HG03159 (cell line): Measurements from ENCODE around the gene DOCK2.
"Not testable (repeated sequence)": the region's sequence is repeated elsewhere in the genome, so short reads cannot be mapped to it uniquely, and the experiment has no call there.

ENCODE experiments used
- ATAC-seq: cut with Tn5 transposase; IDR thresholded peaks from one replicate; pipeline ENCODE4 v1.9.1; 2021; ENCODE audit warnings: mild to moderate bottlenecking, moderate library complexity; ENCODE audit not compliant: unreplicated experiment

The DOCK2 gene

DNA sequence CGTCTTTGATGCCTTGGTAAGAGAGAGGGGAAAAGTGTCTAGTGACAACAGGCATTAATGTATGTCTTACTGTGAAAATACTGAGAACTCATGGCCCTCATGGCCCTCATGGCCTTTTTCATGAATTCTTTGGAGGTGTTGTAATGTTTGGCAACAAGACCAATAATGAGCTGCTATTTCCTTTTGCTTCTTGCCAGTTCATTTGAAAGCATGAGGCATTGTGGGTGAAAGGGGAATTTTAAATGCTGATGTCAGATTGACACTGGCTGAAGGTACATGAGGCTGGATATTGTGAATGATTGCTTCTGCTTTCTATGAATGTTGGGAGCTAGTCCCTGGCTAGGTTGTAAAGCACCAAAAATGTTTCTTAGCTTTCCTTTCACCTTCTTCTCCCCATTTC lies 79.2 kb downstream of the DOCK2 start:
- no peak for ATAC-seq

DNA sequence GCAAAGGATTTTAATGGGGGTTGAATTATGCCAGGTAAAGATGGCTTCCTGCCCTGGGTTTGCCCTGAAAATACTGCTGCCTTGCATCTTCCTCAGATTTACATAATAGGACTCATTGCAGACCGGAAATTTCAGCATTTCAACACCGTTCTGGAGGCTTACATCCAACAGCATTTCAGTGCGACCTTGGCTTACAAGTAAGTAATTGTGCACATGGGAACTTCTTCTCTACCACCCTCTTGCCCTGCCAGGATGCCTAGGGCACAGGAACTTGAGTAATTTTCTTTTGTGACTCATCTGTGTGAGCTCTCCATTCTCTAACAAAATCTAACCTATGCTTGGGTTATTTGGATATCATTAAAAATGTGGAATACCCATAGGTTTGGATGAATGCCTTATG lies 80.2 kb downstream of the DOCK2 start:
- no peak for ATAC-seq

DNA sequence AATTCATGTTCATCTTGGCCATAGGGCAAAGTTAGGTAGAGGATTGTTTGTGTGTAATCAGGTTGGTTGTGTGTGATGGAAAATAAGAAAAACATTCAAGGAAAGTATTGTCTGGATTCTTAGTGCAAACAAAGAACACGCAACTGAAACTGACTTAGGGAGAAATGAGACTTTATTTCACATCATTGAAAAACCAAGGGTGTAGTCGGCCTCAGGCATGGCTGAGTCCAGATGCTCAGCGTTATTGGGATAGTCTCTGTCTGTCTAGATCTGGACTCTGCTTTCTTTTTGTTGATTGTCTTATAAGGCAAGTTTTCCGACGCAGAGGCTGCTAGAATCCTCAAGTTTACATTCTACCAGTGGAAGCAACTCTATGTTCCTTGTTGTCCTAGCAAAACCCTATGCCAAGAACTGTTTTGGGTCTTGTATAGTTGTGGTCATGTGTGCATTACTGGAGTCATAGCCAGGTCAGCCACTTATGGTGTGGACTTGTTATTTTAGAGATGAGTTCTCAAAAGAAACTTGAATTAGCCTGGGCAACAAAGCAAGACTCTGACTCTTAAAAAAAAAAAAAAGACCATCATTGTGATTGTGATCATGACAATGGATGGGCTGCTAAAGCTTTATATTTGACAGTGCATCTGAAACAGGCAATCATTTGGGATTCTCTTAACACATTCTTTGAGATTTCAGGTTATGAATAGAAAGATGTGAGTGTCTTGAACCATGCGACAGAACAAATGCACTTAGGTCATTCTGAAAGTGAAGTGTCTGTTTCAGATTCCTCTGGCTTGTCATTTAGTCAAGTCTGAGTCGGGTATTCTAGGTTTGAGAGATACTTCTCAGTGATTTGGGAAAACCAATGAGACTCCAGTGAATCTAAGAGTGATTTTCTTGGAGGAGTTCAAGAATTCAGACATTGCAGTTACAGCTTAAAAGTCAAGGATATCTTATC lies 82.6 kb downstream of the DOCK2 start:
- ATAC-seq: no peak

DNA sequence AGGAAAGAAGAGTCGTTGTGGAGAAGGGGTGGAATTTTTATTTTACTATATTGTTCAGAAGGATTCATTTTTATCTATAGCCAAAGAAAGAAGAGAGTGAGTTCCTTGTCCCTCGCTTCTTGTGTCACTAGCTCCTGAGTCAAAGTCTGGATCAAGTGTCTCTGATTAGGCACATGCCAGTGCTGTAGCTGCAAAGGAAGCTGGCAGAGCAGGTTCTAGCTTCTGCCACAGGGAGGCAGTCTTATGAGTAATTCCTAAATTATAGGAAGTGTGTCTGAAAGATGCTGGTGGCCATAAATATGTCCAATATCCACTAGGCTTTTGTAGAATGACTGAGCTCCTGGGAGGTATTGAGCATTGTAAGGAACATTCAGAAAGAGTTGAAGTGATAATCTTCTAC lies 84.7 kb downstream of the DOCK2 start:
- no peak for ATAC-seq

DNA sequence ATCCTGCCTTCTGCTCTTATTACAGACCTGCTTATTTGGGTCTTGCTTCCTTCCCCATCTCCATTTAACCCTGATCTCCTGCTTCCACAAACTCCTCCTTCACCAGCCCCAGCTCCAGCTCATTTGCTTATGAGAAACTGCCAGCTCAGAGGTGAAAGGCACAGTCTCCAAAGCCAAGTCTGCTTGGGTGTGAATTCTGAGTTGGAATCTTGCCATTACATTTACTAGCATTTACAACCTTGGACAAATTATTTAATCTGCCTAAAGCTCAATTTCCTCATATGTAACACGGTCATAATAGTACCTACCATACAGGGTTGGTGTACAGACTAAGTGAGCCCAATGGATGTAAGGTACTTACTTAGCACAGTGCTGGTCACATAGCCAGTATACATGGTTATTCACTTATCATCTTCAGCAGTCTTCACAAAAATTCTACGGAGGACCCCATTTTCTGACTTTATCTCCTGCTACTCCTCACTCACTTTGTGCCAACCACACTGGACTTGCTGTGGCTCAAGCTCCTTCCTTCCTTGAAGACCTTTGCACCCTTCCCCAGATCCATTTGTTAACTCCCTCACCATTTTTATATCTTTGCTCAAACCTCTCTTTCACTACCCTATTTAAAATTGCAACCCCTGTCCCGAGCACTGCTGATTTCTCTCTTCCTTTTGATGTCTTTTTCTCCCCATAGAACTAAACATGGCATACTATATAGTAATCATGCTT lies 86.2 kb downstream of the DOCK2 start:
- no peak for ATAC-seq

DNA sequence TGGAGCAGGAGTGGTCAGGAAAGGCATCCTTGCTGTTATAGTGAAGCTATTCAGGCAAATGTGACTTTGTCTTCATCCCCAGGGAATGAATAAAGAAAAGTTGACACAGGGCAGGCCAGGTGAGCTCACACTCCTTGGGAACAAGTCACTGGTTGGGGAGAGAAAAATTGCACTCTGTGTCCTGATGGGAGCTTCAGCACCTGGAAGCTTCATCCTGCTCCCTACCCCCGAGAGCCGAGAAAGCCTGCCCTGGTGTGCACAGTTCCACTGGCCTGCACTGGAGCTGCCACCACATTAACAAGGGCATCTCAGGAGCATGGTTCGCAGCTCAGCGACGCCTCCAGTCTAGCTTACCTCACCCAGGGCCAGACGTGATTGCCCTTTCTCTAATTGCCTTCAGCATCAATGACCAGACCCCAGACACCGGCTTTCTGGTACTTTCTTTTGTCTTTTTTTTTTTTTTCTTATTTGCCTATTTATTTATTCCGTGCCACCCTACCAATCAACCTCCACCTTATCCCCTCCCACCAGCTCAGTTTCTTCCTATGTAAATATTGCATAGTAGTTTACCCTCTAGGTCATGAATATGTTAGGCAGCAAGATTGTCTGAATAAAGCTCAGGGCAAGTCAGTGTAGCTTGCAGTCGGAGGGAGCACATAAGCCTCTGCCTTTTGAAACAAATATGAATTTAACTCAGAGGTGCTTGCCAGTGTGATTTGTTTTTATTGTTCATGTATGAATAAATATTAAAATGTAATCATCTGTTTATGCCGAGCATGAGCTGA lies 87.4 kb downstream of the DOCK2 start:
- no peak for ATAC-seq

DNA sequence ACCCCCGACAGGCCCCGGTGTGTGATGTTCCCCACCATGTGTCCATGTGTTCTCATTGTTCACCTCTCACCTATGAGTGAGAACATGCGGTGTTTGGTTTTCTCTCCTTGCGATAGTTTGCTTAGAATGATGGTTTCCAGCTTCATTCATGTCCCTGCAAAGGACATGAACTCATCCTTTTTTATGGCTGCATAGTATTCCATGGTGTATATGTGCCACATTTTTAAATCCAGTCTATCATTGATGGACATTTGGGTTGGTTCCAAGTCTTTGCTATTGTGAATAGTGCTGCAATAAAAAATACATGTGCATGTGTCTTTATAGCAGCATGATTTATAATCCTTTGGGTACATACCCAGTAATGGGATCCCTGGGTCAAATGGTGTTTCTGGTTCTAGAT lies 88.6 kb downstream of the DOCK2 start:
- not testable (repeated sequence) for ATAC-seq

DNA sequence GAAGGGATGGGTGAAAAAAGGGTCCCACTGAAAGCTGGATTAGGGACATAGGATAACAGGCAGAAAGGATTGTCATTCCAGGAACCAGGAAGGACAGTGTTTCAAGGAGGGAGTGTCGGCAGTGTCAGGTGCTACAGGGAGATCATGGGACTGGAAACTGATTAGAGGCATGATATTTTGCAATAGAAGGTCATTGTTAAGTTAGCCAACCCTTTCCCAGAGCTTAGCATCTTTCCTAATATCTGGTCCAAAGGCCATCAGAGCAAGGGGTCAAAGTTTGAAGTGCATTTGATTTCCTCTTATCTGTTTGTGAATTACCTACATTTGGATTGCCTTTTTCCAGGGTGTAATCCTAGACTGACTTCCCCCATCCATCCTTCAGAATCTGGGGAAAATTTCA lies 91.3 kb downstream of the DOCK2 start:
- ATAC-seq: no peak

DNA sequence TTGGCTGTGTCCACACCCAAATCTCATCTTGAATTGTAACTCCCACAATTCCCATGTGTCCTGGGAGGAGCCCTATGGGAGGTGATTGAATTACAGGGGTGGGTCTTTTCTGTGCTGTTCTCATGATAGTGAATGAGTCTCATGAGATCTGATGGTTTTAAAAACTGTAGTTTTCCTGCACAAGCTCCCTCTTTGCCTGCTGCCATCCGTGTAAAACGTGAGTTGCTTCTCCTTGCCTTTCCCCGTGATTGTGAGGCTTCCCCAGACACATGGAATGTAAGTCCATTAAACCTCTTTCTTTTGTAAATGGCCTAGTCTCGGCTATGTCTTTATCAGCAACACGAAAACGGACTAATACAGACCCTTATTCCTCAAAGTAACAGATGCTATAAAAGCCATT lies 94.1 kb downstream of the DOCK2 start:
- no peak for ATAC-seq

DNA sequence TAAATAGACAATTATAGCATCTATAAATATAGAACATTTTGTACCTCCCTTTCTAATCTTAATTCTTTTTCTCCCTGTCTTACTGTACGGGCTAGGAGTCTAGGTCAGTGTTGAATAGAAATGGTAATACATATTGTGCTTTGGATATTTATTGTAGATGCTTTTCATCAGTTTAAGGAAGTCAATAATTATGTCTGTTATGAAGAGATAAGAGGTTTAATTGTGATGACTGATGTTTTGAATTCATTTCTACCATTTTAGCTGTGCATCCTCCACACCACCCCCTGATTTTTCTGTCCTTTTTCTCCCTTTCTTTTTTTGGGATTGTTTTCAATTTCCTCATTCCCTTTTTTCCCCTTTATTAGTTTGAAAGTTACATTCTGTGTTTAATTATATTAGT lies 95.8 kb downstream of the DOCK2 start:
- ATAC-seq: no peak

DNA sequence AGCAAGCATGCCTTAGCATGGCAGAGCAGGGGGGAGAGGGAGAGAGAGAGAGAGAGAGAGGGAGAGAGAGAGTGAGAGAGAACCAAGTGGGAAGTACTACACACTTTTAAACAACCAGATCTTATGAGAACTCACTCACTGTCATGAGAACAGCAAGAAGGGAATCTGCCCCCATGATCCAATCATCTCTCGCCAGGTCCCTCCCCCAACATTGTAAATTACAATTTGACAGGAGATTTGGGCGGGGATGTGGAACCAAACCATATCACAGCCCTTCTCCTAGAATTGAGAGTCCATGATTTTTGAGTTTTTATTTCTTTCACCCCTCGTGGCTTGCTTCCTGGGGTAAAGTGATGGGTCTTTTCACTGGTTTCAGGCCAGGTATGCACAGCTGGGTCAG lies 98.8 kb downstream of the DOCK2 start:
- ATAC-seq: no peak

DNA sequence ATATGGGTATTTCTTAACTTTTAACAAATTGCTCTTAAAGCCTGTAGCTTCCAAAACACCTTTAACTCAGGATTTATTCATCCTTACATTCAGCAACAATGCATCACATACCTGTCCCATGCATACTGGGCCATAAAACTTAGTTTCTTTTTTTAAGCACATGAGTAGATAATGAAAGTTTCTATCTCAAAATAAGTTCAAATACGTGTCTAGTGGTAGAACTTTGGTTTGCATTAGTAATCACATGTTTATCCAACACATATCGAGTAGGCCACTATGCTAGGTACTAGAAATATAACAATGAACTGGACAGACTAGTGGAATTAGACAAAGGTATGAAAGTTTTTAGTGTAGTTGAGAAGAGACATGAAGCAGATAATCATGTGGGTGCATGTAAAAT lies 99.6 kb downstream of the DOCK2 start:
- ATAC-seq: no peak

DNA sequence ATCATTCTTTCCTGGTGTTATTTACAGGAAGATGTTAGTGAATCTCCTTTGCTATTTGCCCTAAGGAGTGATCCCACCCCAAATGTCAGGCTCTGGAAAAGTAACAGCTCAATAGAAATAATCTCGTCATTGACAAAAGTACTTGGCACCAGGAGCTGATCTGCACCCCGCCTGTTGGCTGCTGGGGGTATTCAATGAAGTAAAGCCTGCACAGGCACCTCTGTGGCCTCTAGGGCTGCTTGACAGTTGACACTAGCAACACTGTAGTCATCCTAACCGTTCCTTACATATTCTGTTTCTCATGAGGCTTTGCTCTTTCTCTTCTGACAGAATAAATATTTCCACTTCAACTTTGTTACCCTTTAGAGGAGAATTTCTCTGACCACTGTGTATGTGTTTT lies 103.4 kb downstream of the DOCK2 start:
- no peak for ATAC-seq

DNA sequence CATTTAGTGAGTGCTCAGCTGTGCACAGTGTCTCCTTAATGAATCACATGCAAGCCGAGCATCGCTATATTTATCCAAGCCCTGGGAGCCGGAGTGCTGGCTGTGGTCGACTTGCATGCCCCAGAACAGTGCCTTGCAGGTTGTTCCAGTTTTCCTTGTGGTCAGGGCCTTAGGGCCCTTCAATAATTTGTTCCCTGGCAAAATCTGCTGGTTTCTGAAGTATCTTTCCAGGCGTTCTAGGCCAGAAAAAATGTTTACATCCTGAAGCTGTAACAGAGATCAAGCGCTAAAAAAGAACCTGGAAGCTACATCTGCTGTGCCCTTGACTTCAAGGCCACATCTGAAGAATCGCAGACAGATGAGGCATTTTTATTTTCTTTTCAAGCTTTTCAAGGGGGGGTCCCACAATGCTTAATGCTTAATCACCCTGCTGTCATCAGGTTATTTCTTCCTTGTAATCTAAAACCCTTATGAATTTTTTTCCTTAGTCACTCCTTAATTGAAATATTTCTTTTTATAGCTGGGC lies 105.8 kb downstream of the DOCK2 start:
- ATAC-seq: no peak

DNA sequence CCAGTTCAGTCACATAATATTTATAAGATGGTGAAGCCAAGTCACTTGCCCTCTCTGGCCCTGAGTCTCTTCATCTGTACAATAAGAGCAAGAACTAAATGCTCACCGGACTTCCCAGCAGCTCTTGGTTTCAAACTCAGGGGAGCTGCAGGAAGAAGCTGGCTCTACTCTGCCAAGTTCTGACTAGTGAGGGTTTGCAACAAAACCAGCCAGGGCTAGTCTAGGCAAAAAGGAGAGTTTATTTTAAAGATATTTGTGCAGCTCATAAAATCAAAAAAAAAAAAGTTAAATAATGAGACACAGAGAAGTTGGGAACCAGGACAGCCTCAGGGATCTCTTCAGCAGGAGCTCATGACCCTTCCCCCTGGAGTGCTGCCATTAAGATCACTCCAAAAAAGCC lies 107.3 kb downstream of the DOCK2 start:
- ATAC-seq: no peak

DNA sequence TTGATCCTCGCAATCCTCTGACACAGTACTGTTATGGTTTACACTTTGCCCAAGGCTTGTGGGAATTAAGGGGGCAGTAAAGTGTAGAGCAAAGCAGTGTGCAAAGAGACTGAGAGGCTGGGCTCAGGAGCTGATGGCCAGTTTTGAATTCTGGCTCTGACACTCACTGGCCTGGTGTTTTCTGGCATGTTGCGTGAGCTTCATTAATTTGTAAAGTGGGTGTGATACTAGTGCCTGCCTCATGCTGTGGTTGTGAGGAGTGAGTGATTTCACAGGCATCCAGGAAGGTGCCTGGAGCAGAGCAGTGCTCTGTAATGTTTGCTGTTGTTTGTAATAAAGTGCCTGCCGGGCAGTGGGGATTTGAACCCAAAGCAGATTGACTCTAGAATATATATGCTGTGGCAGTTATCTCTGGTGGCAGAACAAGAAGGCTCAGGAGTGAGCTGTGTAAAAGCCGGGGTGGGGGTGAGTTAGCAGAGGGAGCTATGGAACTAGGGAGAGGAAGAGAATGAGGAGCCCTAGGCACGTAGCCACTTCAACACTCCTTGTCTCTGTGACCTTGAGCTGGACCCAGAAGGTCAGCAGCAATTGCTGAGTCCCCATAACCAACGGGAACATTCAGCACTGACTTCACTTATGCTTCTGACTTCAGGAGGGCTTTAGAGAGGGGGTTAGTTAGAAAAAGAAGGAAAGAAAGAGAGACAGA lies 108.5 kb downstream of the DOCK2 start:
- ATAC-seq: no peak

DNA sequence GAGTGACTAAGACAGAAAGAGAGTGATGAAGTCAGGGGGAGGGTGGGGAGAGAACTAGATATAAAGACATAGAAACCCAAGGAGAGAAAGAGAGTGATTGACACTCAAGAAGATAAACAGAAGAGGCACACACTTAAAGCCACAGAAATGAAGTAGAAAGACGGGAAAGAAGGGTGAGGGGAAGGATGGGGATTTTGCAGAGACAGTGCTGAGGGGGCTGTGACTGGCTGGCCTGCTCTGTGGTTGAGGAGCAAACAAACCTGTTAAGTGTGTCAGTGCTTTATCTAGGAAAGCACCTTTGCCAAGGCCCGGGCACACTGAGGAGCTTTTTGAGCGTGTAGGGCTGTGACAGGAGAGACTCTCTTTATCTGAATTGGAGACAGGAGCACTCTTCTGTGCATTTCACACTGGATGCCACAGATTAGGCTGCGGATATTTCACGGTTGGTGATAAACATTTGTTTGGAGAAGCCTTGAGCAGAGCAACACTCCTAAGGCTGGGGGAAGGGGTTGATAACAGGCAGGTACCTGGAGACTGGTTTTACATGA lies 109.1 kb downstream of the DOCK2 start:
- ATAC-seq: no peak

DNA sequence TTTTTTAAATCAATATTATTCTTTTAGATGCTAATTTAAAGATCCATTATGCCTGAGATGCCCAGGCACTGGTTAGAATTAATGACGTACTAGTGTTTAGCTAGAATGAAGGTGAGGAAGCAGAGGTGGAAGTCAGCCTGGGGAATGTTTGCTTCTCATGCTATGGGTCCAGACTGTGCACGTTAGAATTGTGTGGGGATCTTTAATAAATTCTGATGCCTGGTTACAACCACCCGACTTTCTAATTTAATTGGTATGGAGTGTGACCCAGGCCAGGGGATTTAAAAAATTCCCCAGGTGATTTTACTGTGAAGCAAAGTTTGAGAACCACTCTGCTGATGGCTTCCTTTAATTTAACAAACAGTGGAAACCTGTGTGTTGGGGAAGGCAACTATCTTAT lies 111.1 kb downstream of the DOCK2 start:
- ATAC-seq: no peak

DNA sequence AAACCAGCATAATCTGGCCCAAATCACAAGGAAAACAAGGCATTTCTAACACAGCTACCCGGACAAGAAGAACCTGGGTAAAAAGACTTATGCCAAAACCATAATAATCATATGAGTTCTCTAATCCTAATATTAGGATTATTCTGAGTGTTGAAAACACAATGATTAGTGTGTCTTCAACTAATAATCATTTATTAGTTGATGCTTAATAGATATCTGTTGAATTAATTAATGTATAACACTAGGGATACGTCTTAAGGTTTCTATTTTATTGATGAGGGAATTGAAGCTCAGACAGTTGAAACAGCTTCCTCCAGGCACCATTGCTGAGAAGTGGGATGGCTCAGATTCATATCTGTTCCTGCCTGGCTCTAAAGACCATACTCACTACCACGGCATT lies 112.2 kb downstream of the DOCK2 start:
- no peak for ATAC-seq

DNA sequence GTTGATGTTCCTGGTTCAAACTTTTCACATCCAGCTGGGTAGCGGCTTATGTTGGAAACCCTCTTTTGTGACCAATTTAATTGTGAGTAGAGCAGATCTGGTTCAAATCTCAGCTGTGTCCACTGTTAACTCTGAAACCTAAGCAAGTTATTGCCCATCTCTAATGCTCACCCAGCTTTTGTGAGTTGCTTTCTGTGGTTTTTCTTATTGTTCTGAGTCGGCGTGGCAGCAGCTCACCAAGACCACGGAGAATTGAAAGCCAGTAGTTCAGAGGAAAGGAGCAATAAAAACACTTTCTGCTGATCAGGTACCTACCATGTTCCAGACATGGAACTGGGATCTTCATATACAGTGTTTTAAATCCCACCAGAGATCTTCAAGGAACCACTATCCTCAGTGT lies 114.4 kb downstream of the DOCK2 start:
- ATAC-seq: no peak
